HAP-1 (cell line): Measurements from ENCODE around the gene TUBA1A.
"Not testable (repeated sequence)": the region's sequence is repeated elsewhere in the genome, so short reads cannot be mapped to it uniquely, and the experiment has no call there.

ENCODE experiments used
- DNase-seq, 2 experiments: peaks; one replicate each; pipeline ENCODE4 v3.0.0-alpha.2; 2016 to 2020; ENCODE audit warnings: low spot score in 2 of 2
- H3K27me3 ChIP-seq: fragments of 250-450 bp; sonication (Bioruptor Pico); 2 replicates; pipeline ENCODE4 v1.5.1; 2020; ENCODE audit warnings: low read depth, mild to moderate bottlenecking, moderate library complexity
- H3K36me3 ChIP-seq: fragments of 250-450 bp; sonication (Bioruptor Pico); replicated peaks from 2 replicates; pipeline ENCODE4 v1.5.1; 2020; ENCODE audit warnings: mild to moderate bottlenecking
- H3K4me1 ChIP-seq: fragments of 250-450 bp; sonication (Bioruptor Pico); 2 replicates; pipeline ENCODE4 v1.5.1; 2020; ENCODE audit warnings: mild to moderate bottlenecking
- H3K4me3 ChIP-seq: fragments of 250-450 bp; sonication (Bioruptor Pico); 2 replicates; pipeline ENCODE4 v1.5.1; 2020; ENCODE audit warnings: mild to moderate bottlenecking, moderate library complexity
- H3K9me3 ChIP-seq: fragments of 250-450 bp; sonication (Bioruptor Pico); 2 replicates; pipeline ENCODE4 v1.5.1; 2020; ENCODE audit warnings: mild to moderate bottlenecking, moderate library complexity
- in situ Hi-C: fragments of 300-500 bp; cut with MboI; formaldehyde crosslinking; loops from 3 replicates; pipeline ENCODE4 v1.14.3; 2020; ENCODE audit warnings: low sequenced_read_pairs, inconsistent platforms, mixed read lengths

TUBA1A gene

DNA sequence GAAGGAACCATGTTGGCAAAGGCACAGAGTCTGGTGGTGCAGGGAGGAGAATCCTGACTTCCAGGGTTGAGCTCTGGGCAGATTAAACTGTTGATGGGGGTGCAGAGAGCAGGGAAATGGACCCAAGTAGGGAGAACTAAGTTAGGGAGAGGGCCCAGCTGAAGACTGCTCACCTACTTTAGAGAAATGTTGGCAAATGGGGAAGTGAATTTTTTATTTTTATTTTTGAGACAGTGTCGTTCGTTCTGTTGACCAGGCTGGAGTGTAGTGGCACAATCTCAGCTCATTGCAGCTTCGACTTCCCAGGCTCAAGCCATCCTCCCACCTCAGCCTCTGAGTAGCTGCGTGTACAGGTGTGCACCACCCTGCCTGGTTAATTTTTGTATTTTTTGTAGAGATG lies 32.1 kb upstream of the TUBA1A start:
- Histone ChIP-seq H3K4me3 (no peak overlapping the region), H3K9me3 (no peaks in the 10 kb centered on the region), H3K27me3 (no peaks in the 10 kb centered on the region), H3K36me3 (no peaks in the 10 kb centered on the region), H3K4me1 (peaks cover 4% of the 10 kb centered on the region)
- in situ Hi-C loops, result no loop called here
- DNase-seq, result peak in 1 of 2 experiments; percentile 1

DNA sequence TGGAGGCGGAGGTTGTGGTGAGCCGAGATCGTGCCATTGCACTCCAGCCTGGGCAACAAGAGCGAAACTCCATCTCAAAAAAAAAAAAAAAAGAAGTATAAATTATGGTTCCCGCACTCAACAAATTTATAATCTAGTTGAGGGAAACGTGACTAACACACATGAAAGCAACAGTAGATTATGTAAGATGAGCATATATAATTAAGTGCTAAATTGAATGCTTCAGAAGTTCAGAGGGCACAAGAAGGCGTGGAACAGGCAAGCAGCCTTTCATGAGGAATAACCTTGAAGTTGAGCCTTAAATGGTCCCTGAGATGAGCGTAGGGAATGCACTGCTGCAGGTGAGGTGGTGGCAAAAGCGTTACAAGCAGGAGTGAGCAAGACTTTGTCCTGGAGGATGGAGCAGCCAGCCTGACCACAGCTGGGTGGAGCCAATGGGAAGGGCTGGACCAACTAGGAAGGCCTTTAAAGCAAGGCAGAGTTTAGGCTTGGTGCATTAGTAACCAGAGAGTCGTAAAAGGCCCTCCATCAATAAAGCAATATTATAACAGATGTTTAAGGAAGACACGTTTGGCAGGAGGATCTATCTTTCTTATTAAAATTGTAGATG lies 30.6 kb upstream of the TUBA1A start:
- Histone ChIP-seq H3K4me1 (peaks cover 15% of the 10 kb centered on the region), H3K27me3 (no peaks in the 10 kb centered on the region), H3K9me3 (no peaks in the 10 kb centered on the region), H3K36me3 (no peaks in the 10 kb centered on the region), H3K4me3 (no peak overlapping the region)
- DNase-seq, result no peak
- in situ Hi-C loops, result no loop called here

DNA sequence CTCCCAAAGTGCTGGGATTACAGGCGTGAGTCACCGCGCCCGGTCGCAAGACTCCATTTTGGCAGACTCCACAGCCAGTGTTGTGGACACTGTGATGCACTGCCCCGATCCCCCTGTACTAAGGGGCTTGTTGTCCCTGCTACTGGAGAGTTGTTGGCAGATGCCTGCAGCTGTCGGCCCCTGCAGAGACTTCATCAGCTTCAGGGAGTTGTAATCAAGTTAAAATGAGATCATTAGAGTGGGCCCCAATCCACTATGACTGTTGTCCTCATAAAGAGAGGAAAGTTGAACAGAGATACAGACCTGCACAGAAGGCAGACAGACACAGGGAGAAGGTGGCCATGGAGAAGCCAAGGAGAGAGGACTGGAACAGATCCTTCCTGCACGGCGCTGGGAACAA lies 23.7 kb upstream of the TUBA1A start:
- no peak for DNase-seq

DNA sequence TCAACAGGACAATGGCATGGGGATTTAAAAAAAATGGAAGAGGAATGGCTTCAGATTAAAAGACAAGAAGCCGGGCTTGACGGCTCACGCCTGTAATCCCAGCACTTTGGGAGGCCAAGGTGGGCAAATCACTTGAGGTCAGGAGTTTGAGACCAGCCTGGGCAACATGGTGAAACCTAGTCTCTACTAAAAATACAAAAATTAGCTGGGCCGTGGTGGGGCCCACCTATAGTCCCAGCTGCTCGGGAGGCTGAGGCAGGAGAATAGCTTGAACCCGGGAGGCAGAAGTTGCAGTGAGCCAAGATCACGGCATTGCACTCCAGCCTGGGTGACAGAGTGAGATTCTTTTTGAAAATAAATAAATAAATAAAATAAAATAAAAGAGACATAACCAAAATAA lies 21.8 kb upstream of the TUBA1A start:
- H3K4me3 ChIP-seq, H3K27me3 ChIP-seq, H3K36me3 ChIP-seq, DNase-seq, in situ Hi-C loops, H3K9me3 ChIP-seq: not testable (repeated sequence)
- peaks cover 15% of the 10 kb centered on the region for H3K4me1 ChIP-seq

More for the DNA sequence above, 23.7 kb upstream of the TUBA1A start:
- Histone ChIP-seq H3K36me3 (no peaks in the 10 kb centered on the region), H3K4me1 (peaks cover 21% of the 10 kb centered on the region), H3K4me3 (no peak overlapping the region), H3K9me3 (no peaks in the 10 kb centered on the region), H3K27me3 (no peaks in the 10 kb centered on the region)
- in situ Hi-C loops, result no loop called here

DNA sequence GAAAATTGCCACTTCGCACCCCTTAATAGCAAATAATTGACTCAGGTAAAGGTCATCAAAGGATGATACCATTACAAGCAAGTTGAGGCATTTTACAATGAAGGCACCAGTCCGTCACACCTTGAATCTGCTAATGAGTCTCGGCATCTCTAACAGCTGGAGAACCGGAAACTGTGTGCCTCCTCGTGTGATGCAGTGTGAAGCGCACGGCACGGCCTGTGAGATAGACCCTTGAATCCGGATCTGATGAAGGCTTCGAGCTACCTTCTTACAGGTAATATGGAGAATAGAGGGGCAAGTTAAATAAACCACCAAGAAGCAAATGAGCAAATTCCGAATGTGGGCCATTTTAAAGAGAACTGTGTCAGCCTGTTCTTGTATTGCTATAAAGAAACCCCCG lies 19.8 kb upstream of the TUBA1A start:
- Histone ChIP-seq H3K27me3 (no peaks in the 10 kb centered on the region), H3K4me1 (peaks cover 3% of the 10 kb centered on the region; the same call in 1 of the 2 replicates), H3K36me3 (no peaks in the 10 kb centered on the region), H3K9me3 (no peaks in the 10 kb centered on the region), H3K4me3 (no peak overlapping the region)
- in situ Hi-C loops, result no loop called here
- DNase-seq, result no peak

DNA sequence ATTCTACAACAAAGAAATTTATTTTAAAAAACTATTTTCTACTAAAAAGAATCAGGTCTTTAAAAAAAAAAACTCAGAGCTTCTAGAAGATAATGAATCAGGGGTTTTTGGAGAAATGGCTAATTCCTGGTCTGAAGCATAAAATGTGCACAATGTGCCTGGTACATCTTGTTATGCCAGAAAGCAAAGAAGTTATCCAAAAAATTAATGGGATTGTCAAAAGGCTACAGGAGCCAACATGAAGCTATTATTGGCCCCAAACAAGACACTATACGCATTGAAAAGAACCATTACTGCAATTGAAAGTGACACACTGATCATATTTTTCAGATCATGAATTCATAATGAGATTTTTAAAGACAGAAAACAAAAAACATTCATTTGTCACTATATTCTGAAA lies 19.3 kb upstream of the TUBA1A start:
- H3K9me3 ChIP-seq, result no peaks in the 10 kb centered on the region
- H3K4me3 ChIP-seq, result no peak overlapping the region
- in situ Hi-C loops, result no loop called here
- H3K4me1 ChIP-seq, result peaks cover 3% of the 10 kb centered on the region; the same call in 1 of the 2 replicates
- no peak for DNase-seq
- no peaks in the 10 kb centered on the region for H3K36me3 ChIP-seq
- H3K27me3 ChIP-seq, result no peaks in the 10 kb centered on the region

DNA sequence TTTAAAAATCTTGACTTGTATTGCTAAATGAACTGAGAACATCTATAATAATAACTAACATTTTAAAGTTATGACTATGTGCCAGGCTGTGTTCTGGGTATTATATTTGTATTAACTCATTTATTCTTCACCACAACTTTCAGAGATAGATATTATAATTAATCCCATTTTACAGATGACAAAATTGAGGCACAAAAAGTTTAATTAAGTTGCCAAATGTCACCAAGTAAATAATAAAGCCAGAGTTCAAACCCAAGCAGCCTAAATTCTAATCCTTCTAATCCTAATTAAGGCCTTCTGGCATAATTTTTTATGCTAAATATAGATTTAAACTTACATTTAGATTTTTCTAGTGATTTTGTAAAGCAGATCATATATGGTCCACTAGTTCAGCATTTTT lies 17.5 kb upstream of the TUBA1A start:
- no peaks in the 10 kb centered on the region for H3K9me3 ChIP-seq
- no peaks in the 10 kb centered on the region for H3K36me3 ChIP-seq
- in situ Hi-C loops, result no loop called here
- no peaks in the 10 kb centered on the region for H3K27me3 ChIP-seq
- peaks cover 11% of the 10 kb centered on the region for H3K4me1 ChIP-seq
- no peak overlapping the region for H3K4me3 ChIP-seq
- no peak for DNase-seq

DNA sequence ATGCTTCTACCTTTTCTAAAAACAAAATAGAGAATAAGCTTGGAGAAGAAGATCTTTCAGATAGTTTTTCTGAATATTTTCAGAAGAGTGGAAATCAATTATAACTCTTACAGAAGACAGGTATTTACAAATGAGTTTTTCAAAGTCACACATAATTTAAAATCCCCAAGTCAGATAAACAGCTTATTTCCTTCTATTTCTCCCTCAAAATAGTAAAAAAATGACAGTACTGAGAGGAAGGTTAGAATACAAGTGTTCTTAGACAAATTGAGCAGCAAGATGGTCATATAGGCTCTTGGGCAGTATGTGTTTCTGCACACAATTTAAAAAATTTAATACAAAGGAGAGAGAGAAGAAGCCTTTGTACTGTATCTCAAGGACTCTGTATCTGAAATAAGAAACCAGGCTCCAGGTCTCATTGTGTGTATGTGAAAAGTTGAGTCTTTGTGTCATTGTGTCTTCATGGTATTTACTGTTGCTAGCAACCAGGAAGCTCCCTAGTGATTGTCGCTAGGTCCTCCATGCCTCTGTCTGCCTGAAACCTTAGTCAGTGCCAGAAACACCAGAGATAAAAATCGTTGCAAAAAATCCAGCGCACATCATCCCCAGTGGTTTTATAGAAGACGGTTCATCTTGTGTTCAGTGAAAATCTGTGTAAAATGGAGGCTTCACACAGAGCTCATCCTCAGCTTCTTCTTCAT lies 12.9 kb upstream of the TUBA1A start:
- Histone ChIP-seq H3K27me3 (no peaks in the 10 kb centered on the region), H3K4me1 (peaks cover 24% of the 10 kb centered on the region), H3K36me3 (no peaks in the 10 kb centered on the region), H3K4me3 (no peak overlapping the region), H3K9me3 (no peaks in the 10 kb centered on the region)
- in situ Hi-C loops, result no loop called here
- peak; percentile 66 to 86 for DNase-seq

DNA sequence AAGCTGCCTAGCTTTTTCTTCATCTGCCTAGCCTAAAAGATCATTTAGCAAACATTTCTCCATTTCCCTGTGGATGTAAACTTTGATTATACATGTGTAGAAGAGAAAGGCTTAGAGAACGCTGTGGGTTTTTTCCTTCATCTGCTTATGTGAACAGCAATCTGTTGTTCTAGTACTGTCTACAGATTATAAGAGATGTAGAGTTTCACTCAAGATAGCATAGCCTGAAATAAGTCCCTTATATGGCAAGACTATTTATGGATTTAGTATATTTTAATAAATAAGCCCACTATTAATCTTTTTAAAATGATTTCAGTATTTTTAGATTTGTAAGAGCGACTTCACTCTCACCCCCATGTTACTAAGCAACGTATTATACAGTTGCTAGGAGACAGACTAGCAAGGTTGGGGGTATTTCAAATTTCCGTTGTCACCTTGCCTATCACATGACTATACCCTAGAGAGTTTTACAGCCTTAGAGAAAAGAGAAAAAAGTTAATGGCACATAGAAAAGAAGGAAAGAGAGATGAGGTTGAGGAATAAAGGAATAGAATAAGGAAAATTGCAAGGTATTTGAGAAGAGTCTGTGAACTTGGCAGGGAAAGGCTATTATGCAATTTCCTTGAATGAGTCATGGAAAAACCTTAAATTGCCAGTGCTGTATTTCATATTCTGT lies 12.2 kb upstream of the TUBA1A start:
- no peaks in the 10 kb centered on the region for H3K27me3 ChIP-seq
- no peaks in the 10 kb centered on the region for H3K9me3 ChIP-seq
- DNase-seq, result peak; percentile 26 to 69
- H3K4me3 ChIP-seq, result no peak overlapping the region
- H3K4me1 ChIP-seq, result peaks cover 24% of the 10 kb centered on the region
- no peaks in the 10 kb centered on the region for H3K36me3 ChIP-seq
- in situ Hi-C loops, result no loop called here

DNA sequence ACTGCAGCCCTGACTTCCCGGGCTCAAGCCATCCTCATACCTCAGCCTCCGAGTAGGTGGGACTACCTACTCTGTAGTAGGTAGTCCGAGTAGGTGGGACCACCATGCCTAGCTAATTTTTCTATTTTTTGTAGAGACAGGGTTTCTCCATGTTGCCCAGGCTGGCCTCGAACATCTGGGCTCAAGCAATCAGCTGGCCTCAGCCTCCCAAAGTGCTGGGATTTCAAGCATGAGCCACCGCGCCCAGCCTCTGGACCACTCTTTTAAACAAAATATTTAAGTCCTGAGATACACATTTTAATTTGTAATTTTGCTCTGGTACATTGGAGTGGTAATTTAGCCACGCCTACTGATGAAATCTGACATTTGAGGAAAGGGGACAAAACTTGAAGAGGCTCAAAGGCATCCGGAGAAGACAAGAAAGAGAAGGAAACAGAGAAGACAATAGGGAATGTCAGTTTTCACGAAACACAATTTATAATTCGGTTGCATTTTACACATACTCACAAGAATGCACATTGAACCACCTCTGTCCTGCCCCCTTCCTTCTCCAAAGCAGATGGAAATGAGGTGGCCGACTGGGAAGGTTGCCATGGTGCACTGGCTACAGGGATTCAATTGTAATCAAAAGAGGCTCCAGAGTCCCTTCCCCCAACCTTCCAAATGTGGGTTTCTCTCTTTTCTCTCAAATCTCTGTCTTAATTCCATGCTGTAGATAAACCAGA lies 9.7 kb upstream of the TUBA1A start:
- peak; percentile 63 to 76 for DNase-seq
- peaks cover 24% of the 10 kb centered on the region for H3K4me1 ChIP-seq
- no peaks in the 10 kb centered on the region for H3K36me3 ChIP-seq
- H3K27me3 ChIP-seq, result no peaks in the 10 kb centered on the region
- in situ Hi-C loops, result no loop called here
- H3K4me3 ChIP-seq, result no peak overlapping the region
- H3K9me3 ChIP-seq, result no peaks in the 10 kb centered on the region

DNA sequence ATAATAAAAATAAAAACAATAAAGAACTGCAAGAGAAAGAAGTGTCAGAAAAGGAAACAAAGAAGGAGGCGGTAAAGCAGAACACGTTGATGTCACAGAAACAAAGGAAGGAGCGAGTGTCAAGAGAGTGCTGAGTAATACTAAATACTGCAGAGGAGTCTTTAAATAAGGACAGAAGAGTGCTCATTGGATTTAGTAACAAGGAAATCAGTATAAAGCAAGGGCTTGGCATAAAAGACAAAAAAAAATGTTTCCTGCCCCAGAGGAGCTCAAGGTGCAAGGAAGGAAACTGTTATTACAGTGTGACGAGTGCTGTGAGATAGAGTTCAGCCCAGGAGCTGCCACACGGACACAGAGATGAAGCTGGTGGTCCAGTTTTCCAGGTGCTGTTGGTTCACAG lies 8.4 kb upstream of the TUBA1A start:
- DNase-seq, result no peak
- in situ Hi-C loops, result no loop called here
- Histone ChIP-seq H3K27me3 (no peaks in the 10 kb centered on the region), H3K4me1 (peaks cover 23% of the 10 kb centered on the region), H3K36me3 (no peaks in the 10 kb centered on the region), H3K4me3 (no peak overlapping the region), H3K9me3 (no peaks in the 10 kb centered on the region)

DNA sequence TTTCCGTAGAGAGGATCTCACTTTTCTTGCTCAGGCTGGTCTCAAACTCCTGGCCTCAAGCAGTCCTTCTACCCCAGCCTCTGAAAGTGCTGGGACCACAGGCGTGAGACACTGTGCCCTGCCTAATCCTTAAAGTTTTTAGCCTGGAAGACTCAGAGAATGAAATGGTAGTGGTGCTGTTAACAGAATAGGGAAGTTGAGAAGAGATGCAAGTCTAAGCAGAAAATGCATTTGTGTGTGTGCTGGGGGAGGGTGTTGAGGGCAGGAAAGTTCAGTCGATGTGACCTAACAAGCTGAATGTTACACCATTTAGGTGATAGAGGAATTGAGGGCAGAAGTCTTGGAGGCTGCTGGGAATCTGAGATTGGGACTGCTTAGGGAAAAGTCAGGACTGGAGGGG lies 6.9 kb upstream of the TUBA1A start:
- Histone ChIP-seq H3K36me3 (no peaks in the 10 kb centered on the region), H3K27me3 (no peaks in the 10 kb centered on the region), H3K9me3 (no peaks in the 10 kb centered on the region), H3K4me1 (peaks cover 17% of the 10 kb centered on the region), H3K4me3 (no peak overlapping the region)
- DNase-seq, result no peak
- in situ Hi-C loops, result no loop called here

DNA sequence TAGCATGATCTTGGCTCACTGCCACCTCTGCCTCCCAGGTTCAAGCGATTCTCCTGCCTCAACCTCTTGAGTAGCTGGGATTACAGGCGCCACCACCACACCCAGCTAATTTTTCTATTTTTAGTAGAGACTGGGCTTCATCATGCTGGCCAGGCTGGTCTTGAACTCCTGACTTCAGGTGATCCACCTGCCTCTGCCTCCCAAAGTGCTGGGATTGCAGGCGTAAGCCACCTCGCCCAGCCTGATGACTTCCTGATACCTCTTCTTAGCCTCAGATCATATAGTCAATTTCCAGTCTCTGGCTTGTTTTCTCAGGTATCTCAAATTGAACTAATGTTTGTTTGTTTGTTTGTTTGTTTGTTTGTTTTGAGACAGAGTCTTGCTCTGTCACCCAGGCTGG lies 4.9 kb upstream of the TUBA1A start:
- in situ Hi-C loops, H3K4me3 ChIP-seq, DNase-seq, H3K9me3 ChIP-seq, H3K36me3 ChIP-seq, H3K27me3 ChIP-seq: not testable (repeated sequence)
- peaks cover 14% of the 10 kb centered on the region for H3K4me1 ChIP-seq

DNA sequence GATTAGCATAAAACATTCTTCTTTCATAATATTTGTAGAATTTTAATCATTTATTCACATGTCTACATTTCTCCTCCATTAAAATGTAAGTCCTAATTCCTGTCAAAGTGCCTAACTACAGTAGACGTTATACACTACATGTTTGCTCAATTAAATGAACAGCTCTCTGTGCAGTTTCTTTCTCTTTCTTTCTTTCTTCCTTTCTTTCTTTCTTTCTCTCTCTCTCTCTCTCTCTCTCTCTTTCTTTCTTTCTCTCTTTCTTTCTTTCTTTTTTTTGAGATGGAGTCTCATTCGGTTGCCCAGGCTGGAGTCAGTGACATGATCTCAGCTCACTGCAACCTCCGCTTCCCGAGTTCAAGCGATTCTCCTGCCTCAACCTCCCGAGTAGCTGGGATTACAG lies 2.6 kb upstream of the TUBA1A start:
- in situ Hi-C loops, H3K9me3 ChIP-seq, H3K27me3 ChIP-seq, H3K36me3 ChIP-seq, H3K4me3 ChIP-seq, DNase-seq: not testable (repeated sequence)
- peaks cover 23% of the 10 kb centered on the region for H3K4me1 ChIP-seq
